Prostate gland (tissue), 2 donors: ENCODE results near the gene IFT57. TPM values are rescaled to one million over a fixed set of nuclear protein-coding genes. Genes with fewer than 3 reads are reported as not detected.

Experiments used
- DNase-seq: peaks from one replicate; pipeline ENCODE4 v3.0.0-alpha.2; 2019; ENCODE audit warnings: low spot score
- H3K27ac ChIP-seq, 2 donors: fragments of 200-600 bp; sonication (generic); 2 replicates each; pipeline ENCODE4 v1.5.1; 2017 to 2019
- H3K27me3 ChIP-seq: fragments of 200-600 bp; sonication (generic); replicated peaks from 2 replicates; pipeline ENCODE4 v1.5.1; 2019; ENCODE audit not compliant: insufficient read depth
- H3K36me3 ChIP-seq, 2 donors: fragments of 200-600 bp; sonication (generic); 1 replicate in 1 of 2; 2 replicates in 1 of 2; pipeline versions ENCODE4 v1.5.1 to v1.8.1; 2017 to 2019
- H3K4me1 ChIP-seq: fragments of 200-600 bp; sonication (generic); replicated peaks from 2 replicates; pipeline ENCODE4 v1.5.1; 2019
- H3K4me3 ChIP-seq, 2 donors: fragments of 200-600 bp; sonication (generic); 2 replicates each; pipeline ENCODE4 v1.5.1; 2017 to 2019
- H3K9me3 ChIP-seq: fragments of 200-600 bp; sonication (generic); 2 replicates; pipeline ENCODE4 v1.5.1; 2017
- POLR2A ChIP-seq: fragments of 450-650 bp; IDR thresholded peaks from one replicate; pipeline ENCODE4 v1.6.1; 2016; ENCODE audit warnings: antibody characterized with exemption, mild to moderate bottlenecking
- POLR2AphosphoS5 ChIP-seq: sonication (generic); formaldehyde crosslinking; IDR thresholded peaks from one replicate; pipeline ENCODE4 v1.6.1; 2017; ENCODE audit warnings: antibody characterized with exemption
- WGBS: methylation state at CpG from one replicate; pipeline ENCODE4 v1.1.5; 2018; 5-methylcytosine and 5-hydroxymethylcytosine counted together
- intact Hi-C: fragments of 100-400 bp; cut with DNase I; formaldehyde crosslinking; loops from one replicate; pipeline ENCODE4 v1.14.2; 2022
- total RNA-seq, 2 donors: library from RNA; depleted of rRNA; stranded (reverse); fragments of >200 nt; gene quantifications; one replicate each; pipeline ENCODE4 v1.1.0, GENCODE V29; 2016
- TF ChIP-seq, protein P1 (sequence below), 4 experiments: fragments of 200-600 bp in 2 of 4; fragments of 450-650 bp in 2 of 4; sonication (generic) in 2 of 4; IDR thresholded peaks; 1 replicate in 3 of 4; 2 replicates in 1 of 4; pipeline ENCODE4 v1.5.1; 2016 to 2019; ENCODE audit warnings: antibody characterized with exemption in 4 of 4, mild to moderate bottlenecking in 2 of 4, moderate library complexity in 2 of 4

Gene IFT57
- total RNA-seq, 2 donors from 2014 or later: 88.8 to 163 TPM

DNA sequence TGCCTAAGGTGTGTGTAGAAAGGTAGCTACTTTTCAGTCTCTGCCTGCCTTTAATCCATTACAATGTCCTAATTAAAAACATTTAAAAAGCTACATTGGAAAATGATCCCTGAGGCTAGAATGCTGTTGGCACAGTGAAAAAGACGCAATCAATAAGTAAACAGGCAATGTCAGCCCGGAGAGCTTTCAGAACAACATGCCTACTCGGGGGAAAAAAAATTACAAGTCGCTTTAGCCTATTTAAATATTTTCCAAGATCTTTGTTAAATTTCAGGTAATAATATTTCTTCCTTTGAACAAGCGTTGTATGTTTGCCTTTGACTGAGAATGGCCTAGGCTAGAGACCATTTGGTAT, 84.8 kb downstream of the IFT57 start:
- Histone ChIP-seq H3K36me3 (no peaks in the 10 kb centered on the region), H3K4me3 (no peak overlapping the region), H3K4me1 (no peaks in the 10 kb centered on the region), H3K27me3 (no peaks in the 10 kb centered on the region), H3K9me3 (no peaks in the 10 kb centered on the region), H3K27ac (no peak overlapping the region)
- intact Hi-C loops: no loop called here
- TF ChIP-seq POLR2A (no peak), POLR2AphosphoS5 (no peak)
- TF ChIP-seq, protein P1, sequence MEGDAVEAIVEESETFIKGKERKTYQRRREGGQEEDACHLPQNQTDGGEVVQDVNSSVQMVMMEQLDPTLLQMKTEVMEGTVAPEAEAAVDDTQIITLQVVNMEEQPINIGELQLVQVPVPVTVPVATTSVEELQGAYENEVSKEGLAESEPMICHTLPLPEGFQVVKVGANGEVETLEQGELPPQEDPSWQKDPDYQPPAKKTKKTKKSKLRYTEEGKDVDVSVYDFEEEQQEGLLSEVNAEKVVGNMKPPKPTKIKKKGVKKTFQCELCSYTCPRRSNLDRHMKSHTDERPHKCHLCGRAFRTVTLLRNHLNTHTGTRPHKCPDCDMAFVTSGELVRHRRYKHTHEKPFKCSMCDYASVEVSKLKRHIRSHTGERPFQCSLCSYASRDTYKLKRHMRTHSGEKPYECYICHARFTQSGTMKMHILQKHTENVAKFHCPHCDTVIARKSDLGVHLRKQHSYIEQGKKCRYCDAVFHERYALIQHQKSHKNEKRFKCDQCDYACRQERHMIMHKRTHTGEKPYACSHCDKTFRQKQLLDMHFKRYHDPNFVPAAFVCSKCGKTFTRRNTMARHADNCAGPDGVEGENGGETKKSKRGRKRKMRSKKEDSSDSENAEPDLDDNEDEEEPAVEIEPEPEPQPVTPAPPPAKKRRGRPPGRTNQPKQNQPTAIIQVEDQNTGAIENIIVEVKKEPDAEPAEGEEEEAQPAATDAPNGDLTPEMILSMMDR (IDR thresholded peaks at IDR 0.05): no peak
- 45% methylated on average over 5 of the region's 5 CpGs for WGBS
- DNase-seq: no peak

DNA sequence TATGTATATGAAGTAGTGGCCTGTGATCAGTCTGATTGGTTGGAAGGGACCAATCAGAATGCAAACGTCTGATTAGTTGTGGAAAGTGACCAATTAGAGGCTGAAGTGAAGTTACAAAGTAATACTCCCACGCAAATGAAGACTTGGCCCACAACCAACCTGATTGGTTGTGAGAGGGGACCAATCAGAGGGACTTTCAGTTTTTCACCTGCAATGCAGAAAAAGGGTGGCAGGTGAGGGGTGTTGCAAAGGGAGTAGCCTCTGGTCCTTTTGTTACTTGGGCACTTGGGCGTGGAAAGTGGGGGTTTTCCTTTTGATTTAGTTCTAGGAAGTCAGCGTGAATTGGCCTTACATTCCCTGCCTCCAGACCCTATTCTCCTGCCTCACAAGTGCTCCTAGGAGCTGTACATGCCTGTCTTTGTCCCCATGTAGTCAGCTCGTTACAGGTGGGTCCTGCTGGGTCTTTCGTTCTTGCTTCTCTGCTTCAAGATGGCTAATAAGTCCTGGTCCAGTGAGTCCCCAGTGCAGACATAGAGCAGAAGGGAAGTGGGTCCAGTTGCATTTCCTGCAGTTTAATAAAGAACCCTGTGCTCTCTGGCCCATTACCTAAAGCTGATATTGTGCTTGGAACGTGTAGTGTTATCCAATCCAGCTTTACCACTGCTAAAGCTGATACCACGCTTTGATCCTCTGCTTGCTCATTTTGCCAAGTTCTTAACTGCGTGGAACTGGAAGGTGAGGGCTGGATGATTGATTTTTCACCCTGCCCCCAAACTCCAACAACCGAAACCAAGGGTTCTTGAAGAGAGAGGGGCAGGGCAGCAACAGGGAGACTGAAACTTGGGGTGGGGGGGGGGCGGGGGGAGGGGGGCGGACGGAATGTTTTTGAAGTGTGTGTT, 85.4 kb downstream of the IFT57 start:
- no peak overlapping the region for H3K27ac ChIP-seq
- H3K4me1 ChIP-seq: no peaks in the 10 kb centered on the region
- no peaks in the 10 kb centered on the region for H3K27me3 ChIP-seq
- DNase-seq: no peak
- intact Hi-C loops: no loop called here
- no peaks in the 10 kb centered on the region for H3K36me3 ChIP-seq
- no peaks in the 10 kb centered on the region for H3K9me3 ChIP-seq
- no peak overlapping the region for H3K4me3 ChIP-seq
- TF ChIP-seq POLR2A: no peak
- TF ChIP-seq, protein P1 (IDR thresholded peaks at IDR 0.05): no peak
- TF ChIP-seq POLR2AphosphoS5: no peak
- WGBS: 60% methylated on average over 13 of the region's 13 CpGs

DNA sequence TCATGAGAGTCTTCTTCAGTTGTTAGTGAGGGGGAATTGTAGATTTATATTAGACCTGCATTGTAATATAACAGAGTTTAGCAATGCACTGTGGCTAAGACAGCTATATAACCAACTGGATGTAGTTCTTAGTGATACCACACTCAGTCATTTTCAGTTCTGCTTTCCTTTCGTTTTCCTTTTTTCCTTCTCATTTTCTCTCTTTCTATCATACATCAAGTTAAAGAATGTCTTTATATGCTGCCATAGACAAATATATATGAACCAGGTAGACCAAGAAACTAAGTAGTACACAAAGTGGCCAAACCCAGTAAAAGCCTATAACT, 87.7 kb downstream of the IFT57 start:
- H3K27ac ChIP-seq: no peak overlapping the region
- DNase-seq: no peak
- H3K4me1 ChIP-seq: no peaks in the 10 kb centered on the region
- TF ChIP-seq POLR2AphosphoS5 (no peak), POLR2A (no peak)
- TF ChIP-seq, protein P1 (IDR thresholded peaks at IDR 0.05): no peak
- no peak overlapping the region for H3K4me3 ChIP-seq
- no peaks in the 10 kb centered on the region for H3K36me3 ChIP-seq
- intact Hi-C loops: no loop called here
- no peaks in the 10 kb centered on the region for H3K27me3 ChIP-seq
- 87% methylated on average over 1 of the region's 1 CpG for whole genome bisulfite sequencing
- no peaks in the 10 kb centered on the region for H3K9me3 ChIP-seq

DNA sequence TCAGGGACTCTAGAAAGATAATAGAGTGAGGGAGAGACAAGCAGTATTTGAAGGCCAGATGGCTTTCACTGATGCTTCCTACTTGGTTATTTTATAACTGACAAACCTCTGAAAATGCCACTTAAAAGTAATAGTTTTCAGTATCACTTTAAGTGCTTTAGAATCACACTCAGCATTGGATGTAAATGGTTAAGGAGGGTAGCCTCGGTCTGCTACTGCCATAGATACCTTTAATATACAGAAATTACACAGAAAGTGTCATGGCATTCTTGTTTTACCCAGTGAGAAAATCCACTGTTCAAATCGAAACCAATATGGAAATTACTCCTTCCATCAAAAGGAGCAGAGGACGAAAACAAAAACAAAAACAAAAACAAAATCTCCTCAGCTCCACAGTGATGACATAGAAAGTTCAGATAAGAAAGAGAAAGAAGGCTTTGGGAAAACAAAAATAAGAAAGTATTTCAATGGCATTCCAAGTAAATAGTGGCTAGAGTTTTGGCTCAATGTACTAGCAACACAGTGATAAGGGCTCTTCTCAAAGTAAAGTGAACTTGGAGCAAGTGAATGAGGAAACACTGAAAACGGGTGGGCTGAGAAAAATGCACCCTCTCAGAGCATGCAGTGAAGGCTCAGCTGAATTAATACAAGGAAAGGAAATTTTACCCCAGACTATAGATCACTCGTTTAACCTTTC, 88.2 kb downstream of the IFT57 start:
- DNase-seq: no peak
- Histone ChIP-seq H3K27me3 (no peaks in the 10 kb centered on the region), H3K36me3 (no peaks in the 10 kb centered on the region), H3K9me3 (no peaks in the 10 kb centered on the region), H3K4me3 (no peak overlapping the region), H3K4me1 (no peaks in the 10 kb centered on the region), H3K27ac (no peak overlapping the region)
- TF ChIP-seq, protein P1 (IDR thresholded peaks at IDR 0.05): no peak
- no peak for TF ChIP-seq POLR2AphosphoS5
- TF ChIP-seq POLR2A: no peak
- intact Hi-C loops: no loop called here
- WGBS: 82% methylated on average over 5 of the region's 5 CpGs

DNA sequence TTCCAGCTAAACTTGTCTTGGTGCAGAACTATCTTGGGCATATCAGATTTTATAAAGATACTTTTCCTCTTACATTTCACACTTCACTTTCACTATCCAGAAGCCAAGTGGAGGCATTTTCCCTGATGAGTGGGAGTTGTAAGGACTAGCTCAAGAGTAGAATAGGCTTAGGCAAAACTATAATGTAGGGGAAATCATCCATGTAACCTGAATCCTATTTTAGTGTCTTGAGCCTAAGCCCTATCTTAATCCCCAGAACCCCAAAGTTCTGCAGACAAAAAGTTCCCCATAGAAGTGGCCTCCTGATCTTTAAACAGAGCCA, 89.2 kb downstream of the IFT57 start:
- no peaks in the 10 kb centered on the region for H3K4me1 ChIP-seq
- H3K4me3 ChIP-seq: no peak overlapping the region
- H3K36me3 ChIP-seq: no peaks in the 10 kb centered on the region
- no peaks in the 10 kb centered on the region for H3K9me3 ChIP-seq
- no peak overlapping the region for H3K27ac ChIP-seq
- TF ChIP-seq POLR2AphosphoS5 (no peak), POLR2A (no peak)
- TF ChIP-seq, protein P1 (IDR thresholded peaks at IDR 0.05): no peak
- DNase-seq: no peak
- H3K27me3 ChIP-seq: no peaks in the 10 kb centered on the region
- intact Hi-C loops: no loop called here
